Measurements from ENCODE around the gene DNAH14. TPM values are rescaled to one million over a fixed set of nuclear protein-coding genes. Genes with fewer than 3 reads are reported as not detected.

Gene DNAH14
- total and polyA plus RNA-seq, 2 donors (not counting 1 experiment from before 2014, with no cell fraction given): not detected

DNA sequence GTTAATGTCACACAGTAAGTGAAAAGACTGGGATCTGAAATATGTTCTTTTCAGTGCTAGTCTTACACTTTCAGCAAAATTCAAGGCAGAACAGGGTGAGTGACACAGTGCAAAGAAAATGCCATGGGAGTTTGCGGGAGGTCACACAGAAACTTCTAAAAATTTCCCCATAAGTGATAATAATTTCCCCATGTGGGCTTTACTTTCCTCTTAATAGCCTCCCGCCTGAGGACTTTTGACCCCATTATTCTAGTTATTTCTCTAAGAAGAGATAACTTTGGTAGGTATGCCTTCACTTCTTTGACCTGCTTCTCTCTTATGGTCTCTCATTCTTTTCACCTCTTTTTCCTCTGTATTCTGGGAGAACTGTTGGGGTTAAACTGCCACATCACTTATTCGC is 8.1 kb upstream of the DNAH14 start:
- Histone ChIP-seq H3K27ac (ENCODE audit: low read length in 2 of 2) (no peak overlapping the region), H3K4me1 (ENCODE audit: control insufficient read depth in 2 of 2, insufficient read depth in 2 of 2, low read length in 2 of 2) (no peaks in the 10 kb centered on the region), H3K36me3 (replicated peaks in 1 of 2; ENCODE audit: control extremely low read depth in 1 of 2, control insufficient read depth in 1 of 2, extremely low read depth in 1 of 2, insufficient read depth in 2 of 2, low read length in 1 of 2) (no peaks in the 10 kb centered on the region), H3K9ac (ENCODE audit: low read length) (no peak overlapping the region), H4K20me1 (ENCODE audit: control insufficient read depth, insufficient read depth, low read length, poor library complexity, severe bottlenecking) (no peaks in the 10 kb centered on the region), H3K79me2 (ENCODE audit: control insufficient read depth, insufficient read depth, low read length) (no peaks in the 10 kb centered on the region), H3K4me2 (replicated peaks; ENCODE audit: low read depth, low read length, poor library complexity, severe bottlenecking) (no peak overlapping the region), H3K9me3 (ENCODE audit: control extremely low read depth in 1 of 3, control insufficient read depth in 2 of 3, insufficient read depth in 1 of 3, low read length in 2 of 3) (no peaks in the 10 kb centered on the region), H3K27me3 (replicated peaks in 1 of 4; ENCODE audit: control extremely low read depth in 1 of 4, control insufficient read depth in 3 of 4, insufficient read depth in 4 of 4, low read length in 3 of 4) (no peaks in the 10 kb centered on the region), H3K4me3 (ENCODE audit: control extremely low read depth in 1 of 5, extremely low read depth in 1 of 5, insufficient read depth in 1 of 5, low read depth in 2 of 5, low read length in 4 of 5) (no peak overlapping the region), H2AFZ (ENCODE audit: insufficient read depth, low read depth, low read length, poor library complexity, severe bottlenecking) (no peak overlapping the region)
- intact Hi-C loops (cut with micrococcal nuclease): loop anchor here (5.0 kb wide), 2 partner anchors 279 to 409 kb away; no protein-coding TSS in a partner anchor
- DNase-seq: no peak
- H3K27ac Mint-ChIP-seq: no peak overlapping the region
- no peak overlapping the region for H3K4me3 Mint-ChIP-seq
- ChIA-PET CTCF (no interaction called here), POLR2A (no interaction called here)
- H3K4me1 Mint-ChIP-seq: no peaks in the 10 kb centered on the region
- no peak for ATAC-seq (ENCODE audit: low read depth)
- H3K27me3 Mint-ChIP-seq: peaks cover 16% of the 10 kb centered on the region
- no peak for TF ChIP-seq EZH2 (IDR thresholded peaks at IDR 0.05; ENCODE audit: borderline replicate concordance, insufficient read depth, low read depth, low read length, poor library complexity, severe bottlenecking)
- TF ChIP-seq, protein P1, sequence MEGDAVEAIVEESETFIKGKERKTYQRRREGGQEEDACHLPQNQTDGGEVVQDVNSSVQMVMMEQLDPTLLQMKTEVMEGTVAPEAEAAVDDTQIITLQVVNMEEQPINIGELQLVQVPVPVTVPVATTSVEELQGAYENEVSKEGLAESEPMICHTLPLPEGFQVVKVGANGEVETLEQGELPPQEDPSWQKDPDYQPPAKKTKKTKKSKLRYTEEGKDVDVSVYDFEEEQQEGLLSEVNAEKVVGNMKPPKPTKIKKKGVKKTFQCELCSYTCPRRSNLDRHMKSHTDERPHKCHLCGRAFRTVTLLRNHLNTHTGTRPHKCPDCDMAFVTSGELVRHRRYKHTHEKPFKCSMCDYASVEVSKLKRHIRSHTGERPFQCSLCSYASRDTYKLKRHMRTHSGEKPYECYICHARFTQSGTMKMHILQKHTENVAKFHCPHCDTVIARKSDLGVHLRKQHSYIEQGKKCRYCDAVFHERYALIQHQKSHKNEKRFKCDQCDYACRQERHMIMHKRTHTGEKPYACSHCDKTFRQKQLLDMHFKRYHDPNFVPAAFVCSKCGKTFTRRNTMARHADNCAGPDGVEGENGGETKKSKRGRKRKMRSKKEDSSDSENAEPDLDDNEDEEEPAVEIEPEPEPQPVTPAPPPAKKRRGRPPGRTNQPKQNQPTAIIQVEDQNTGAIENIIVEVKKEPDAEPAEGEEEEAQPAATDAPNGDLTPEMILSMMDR (IDR thresholded peaks at IDR 0.05): no peak
- WGBS (ENCODE audit: insufficient coverage): 100% methylated on average over 1 of the region's 3 CpGs
- peaks cover 2% of the 10 kb centered on the region for H3K9me3 Mint-ChIP-seq (ENCODE audit: insufficient read depth)

DNA sequence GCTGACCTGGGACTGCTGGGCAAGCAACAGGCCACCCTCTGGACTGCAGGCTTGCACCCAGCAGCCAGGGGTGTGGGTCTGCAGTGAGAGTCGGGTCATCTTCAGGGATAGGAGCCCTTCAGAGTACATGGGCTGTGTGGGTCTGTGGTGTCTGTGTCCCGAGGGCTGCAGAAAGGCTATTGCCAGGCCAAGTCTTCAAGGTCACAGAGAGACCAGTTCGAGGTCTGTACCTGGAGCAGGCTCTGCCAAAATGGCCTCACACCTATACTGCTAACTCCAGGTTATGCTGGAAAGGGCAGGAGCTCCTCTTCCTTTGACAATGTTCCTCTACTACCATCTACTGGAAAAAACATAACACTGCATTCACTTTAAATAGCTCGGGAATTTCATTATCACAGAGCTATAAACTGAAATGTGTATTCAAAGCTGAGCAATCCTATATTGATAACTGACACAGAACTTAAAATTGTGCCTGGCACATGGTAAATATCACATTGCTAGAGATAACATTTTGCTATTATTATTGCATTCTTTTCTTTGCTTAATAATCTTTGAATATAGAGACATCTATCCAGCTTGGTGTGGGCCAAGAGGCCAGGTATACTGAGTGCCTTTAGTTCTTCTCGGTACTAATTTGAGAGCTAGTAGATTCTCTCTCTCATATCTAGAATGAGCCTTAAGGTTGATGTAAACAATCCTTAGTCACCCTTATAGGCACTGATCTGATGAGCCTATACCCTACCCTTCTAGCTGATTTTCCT is 6.9 kb upstream of the DNAH14 start:
- WGBS (ENCODE audit: insufficient coverage): 45% methylated on average over 3 of the region's 5 CpGs
- DNase-seq (peak; percentile 6), ATAC-seq (ENCODE audit: low read depth) (no peak)
- H3K36me3 ChIP-seq (replicated peaks in 1 of 2; ENCODE audit: control extremely low read depth in 1 of 2, control insufficient read depth in 1 of 2, extremely low read depth in 1 of 2, insufficient read depth in 2 of 2, low read length in 1 of 2): no peaks in the 10 kb centered on the region
- H3K79me2 ChIP-seq (ENCODE audit: control insufficient read depth, insufficient read depth, low read length): no peaks in the 10 kb centered on the region
- no peaks in the 10 kb centered on the region for H4K20me1 ChIP-seq (ENCODE audit: control insufficient read depth, insufficient read depth, low read length, poor library complexity, severe bottlenecking)
- H3K4me2 ChIP-seq (replicated peaks; ENCODE audit: low read depth, low read length, poor library complexity, severe bottlenecking): no peak overlapping the region
- CTCF ChIA-PET: interaction anchor here (0.6 to 1.0 kb wide), 4 partner anchors 9 to 409 kb away, joined by 3 to 5 read pairs (median 3); no protein-coding TSS in a partner anchor
- no peaks in the 10 kb centered on the region for H3K27me3 ChIP-seq (replicated peaks in 1 of 4; ENCODE audit: control extremely low read depth in 1 of 4, control insufficient read depth in 3 of 4, insufficient read depth in 4 of 4, low read length in 3 of 4)
- H3K27me3 Mint-ChIP-seq: peaks cover 20% of the 10 kb centered on the region
- no peak overlapping the region for H3K4me3 Mint-ChIP-seq
- H3K4me1 Mint-ChIP-seq: no peaks in the 10 kb centered on the region
- H3K27ac ChIP-seq (ENCODE audit: low read length in 2 of 2): no peak overlapping the region
- no peak overlapping the region for H3K9ac ChIP-seq (ENCODE audit: low read length)
- no peak overlapping the region for H2AFZ ChIP-seq (ENCODE audit: insufficient read depth, low read depth, low read length, poor library complexity, severe bottlenecking)
- no peaks in the 10 kb centered on the region for H3K9me3 ChIP-seq (ENCODE audit: control extremely low read depth in 1 of 3, control insufficient read depth in 2 of 3, insufficient read depth in 1 of 3, low read length in 2 of 3)
- POLR2A ChIA-PET: interaction anchor here (0.7 kb wide), 1 partner anchor 500 kb away, joined by 6 read pairs; no protein-coding TSS in a partner anchor
- no peak overlapping the region for H3K4me3 ChIP-seq (ENCODE audit: control extremely low read depth in 1 of 5, extremely low read depth in 1 of 5, insufficient read depth in 1 of 5, low read depth in 2 of 5, low read length in 4 of 5)
- H3K9me3 Mint-ChIP-seq (ENCODE audit: insufficient read depth): peaks cover 2% of the 10 kb centered on the region
- H3K4me1 ChIP-seq (ENCODE audit: control insufficient read depth in 2 of 2, insufficient read depth in 2 of 2, low read length in 2 of 2): no peaks in the 10 kb centered on the region
- no peak overlapping the region for H3K27ac Mint-ChIP-seq
- no peak for TF ChIP-seq EZH2 (IDR thresholded peaks at IDR 0.05; ENCODE audit: borderline replicate concordance, insufficient read depth, low read depth, low read length, poor library complexity, severe bottlenecking)
- TF ChIP-seq, protein P1 (IDR thresholded peaks at IDR 0.05): peak; percentile 45
- intact Hi-C loops (cut with micrococcal nuclease): loop anchor here (5.0 kb wide), 2 partner anchors 280 to 410 kb away; no protein-coding TSS in a partner anchor

Data from B cell (primary cell).